ENCODE measurements around the gene FRMPD4. TPM values are rescaled to one million over a fixed set of nuclear protein-coding genes. Genes with fewer than 3 reads are reported as not detected.

Gene FRMPD4
- total and polyA plus RNA-seq, 2 of the 13 experiments (the other 11 are each of a cell fraction or from before 2014, with no cell fraction given), result not detected

DNA sequence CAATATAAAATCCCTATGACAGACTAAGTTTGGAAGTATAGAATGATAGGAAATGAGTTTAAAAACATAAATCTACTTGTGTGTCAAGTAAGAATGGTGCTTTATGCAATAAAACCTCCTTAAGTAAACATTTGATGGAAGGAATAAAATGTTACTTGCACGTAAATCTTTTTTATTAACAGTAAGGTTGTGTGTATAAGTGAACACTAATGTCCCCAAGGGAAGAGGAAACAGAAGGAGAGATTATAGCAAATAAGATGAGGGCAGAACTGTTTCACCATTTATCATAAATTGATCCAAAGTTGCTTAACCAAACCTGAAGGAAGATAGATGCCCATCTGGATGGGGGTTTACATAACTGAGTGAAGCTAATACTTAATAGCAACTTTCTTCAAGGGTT is 86.8 kb downstream of the FRMPD4 start (continued):
- TF ChIP-seq CEBPZ (IDR thresholded peaks at IDR 0.05; ENCODE audit: low read length), result no peak
- TF ChIP-seq SMAD1 (CRISPR knock-in tag; IDR thresholded peaks at IDR 0.05; ENCODE audit: borderline replicate concordance, low read depth), result no peak
- TF ChIP-seq, protein P1, sequence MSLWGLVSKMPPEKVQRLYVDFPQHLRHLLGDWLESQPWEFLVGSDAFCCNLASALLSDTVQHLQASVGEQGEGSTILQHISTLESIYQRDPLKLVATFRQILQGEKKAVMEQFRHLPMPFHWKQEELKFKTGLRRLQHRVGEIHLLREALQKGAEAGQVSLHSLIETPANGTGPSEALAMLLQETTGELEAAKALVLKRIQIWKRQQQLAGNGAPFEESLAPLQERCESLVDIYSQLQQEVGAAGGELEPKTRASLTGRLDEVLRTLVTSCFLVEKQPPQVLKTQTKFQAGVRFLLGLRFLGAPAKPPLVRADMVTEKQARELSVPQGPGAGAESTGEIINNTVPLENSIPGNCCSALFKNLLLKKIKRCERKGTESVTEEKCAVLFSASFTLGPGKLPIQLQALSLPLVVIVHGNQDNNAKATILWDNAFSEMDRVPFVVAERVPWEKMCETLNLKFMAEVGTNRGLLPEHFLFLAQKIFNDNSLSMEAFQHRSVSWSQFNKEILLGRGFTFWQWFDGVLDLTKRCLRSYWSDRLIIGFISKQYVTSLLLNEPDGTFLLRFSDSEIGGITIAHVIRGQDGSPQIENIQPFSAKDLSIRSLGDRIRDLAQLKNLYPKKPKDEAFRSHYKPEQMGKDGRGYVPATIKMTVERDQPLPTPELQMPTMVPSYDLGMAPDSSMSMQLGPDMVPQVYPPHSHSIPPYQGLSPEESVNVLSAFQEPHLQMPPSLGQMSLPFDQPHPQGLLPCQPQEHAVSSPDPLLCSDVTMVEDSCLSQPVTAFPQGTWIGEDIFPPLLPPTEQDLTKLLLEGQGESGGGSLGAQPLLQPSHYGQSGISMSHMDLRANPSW (CRISPR knock-in tag; IDR thresholded peaks at IDR 0.05; ENCODE audit: borderline replicate concordance), result no peak
- TF ChIP-seq MAZ (IDR thresholded peaks at IDR 0.05; ENCODE audit: borderline replicate concordance, low read depth, low read length), result no peak
- no peak for TF ChIP-seq MAZ (CRISPR knock-in tag; IDR thresholded peaks at IDR 0.05; ENCODE audit: low read depth)
- no peak for TF ChIP-seq HNRNPLL (IDR thresholded peaks at IDR 0.05; ENCODE audit: low read depth, low read length, poor library complexity, severe bottlenecking)
- TF ChIP-seq PREB (CRISPR knock-in tag; IDR thresholded peaks at IDR 0.05), result no peak
- TF ChIP-seq, protein P2, sequence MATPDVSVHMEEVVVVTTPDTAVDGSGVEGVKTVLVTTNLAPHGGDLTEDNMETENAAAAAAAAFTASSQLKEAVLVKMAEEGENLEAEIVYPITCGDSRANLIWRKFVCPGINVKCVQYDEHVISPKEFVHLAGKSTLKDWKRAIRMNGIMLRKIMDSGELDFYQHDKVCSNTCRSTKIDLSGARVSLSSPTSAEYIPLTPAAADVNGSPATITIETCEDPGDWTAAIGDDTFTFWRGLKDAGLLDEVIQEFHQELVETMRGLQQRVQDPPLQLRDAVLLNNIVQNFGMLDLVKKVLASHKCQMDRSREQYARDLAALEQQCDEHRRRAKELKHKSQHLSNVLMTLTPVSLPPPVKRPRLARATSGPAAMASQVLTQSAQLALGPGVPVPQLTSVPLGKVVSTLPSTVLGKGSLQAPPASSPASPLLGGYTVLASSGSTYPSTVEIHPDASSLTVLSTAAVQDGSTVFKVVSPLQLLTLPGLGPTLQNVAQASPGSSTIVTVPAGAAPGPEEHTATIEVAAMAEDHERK (CRISPR knock-in tag; IDR thresholded peaks at IDR 0.05; ENCODE audit: low read depth), result no peak
- TF ChIP-seq HOXA3 (CRISPR knock-in tag; IDR thresholded peaks at IDR 0.05), result no peak
- TF ChIP-seq, protein P3, sequence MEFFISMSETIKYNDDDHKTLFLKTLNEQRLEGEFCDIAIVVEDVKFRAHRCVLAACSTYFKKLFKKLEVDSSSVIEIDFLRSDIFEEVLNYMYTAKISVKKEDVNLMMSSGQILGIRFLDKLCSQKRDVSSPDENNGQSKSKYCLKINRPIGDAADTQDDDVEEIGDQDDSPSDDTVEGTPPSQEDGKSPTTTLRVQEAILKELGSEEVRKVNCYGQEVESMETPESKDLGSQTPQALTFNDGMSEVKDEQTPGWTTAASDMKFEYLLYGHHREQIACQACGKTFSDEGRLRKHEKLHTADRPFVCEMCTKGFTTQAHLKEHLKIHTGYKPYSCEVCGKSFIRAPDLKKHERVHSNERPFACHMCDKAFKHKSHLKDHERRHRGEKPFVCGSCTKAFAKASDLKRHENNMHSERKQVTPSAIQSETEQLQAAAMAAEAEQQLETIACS (CRISPR knock-in tag; IDR thresholded peaks at IDR 0.05), result no peak
- no peak for TF ChIP-seq ZBTB20 (CRISPR knock-in tag; IDR thresholded peaks at IDR 0.05; ENCODE audit: borderline replicate concordance, low read depth)
- no peak for TF ChIP-seq FOXO1 (CRISPR knock-in tag; IDR thresholded peaks at IDR 0.05)

All from HepG2 (cell line).